Activated CD4-positive, alpha-beta T cell treated with anti-CD3 and anti-CD28 coated beads, Interleukin-2, amount 50 U/mL, for 48 hours (primary cell): Measurements from ENCODE around the gene LDHAL6B.
"Not testable (repeated sequence)": the region's sequence is repeated elsewhere in the genome, so short reads cannot be mapped to it uniquely, and the experiment has no call there.

ENCODE experiments used
- DNase-seq, 2 experiments: peaks; one replicate each; pipeline ENCODE4 v3.0.0-alpha.2; 2020

LDHAL6B gene

DNA sequence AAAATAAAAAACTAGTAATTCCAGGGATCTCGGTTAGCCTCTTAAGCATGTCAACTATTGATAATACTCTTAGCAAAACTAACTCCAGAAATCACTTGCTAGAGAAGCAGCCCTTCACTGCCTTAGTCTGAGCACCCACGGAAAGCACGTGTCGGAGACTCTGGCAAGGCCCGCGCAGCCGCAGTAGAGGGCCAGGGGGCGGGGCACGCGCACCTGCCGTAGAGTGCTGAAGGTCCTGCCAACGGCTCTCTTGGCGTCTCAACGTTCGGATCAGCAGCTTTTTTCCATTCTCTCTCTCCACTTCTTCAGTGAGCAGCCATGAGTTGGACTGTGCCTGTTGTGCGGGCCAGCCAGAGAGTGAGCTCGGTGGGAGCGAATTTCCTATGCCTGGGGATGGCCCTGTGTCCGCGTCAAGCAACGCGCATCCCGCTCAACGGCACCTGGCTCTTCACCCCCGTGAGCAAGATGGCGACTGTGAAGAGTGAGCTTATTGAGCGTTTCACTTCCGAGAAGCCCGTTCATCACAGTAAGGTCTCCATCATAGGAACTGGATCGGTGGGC is at the start of gene LDHAL6B:
LDHAL6B (plus strand) TSS at position 221 of the 561 bp plus-strand sequence; CDS start at position 319, 98 bp downstream.
- DNase-seq = no peak

DNA sequence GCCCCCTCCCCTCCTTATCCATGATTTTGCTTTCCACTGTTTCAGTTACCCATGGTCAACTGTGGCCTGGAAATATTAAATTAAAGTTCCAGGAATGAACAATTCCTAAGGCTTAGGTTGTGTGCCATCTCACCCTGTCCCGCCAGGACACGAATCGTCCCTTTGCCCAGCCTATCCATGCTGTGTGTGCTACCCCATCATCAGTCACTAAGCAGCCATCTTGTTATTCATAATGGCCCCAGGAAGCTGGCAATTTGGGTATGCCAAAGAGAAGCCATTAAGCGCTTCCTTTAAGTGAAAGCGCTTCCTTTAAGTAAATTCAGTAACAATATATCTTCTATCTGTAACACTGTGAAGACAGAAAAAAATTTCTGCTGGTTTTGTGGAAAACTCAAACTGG is 49.2 kb upstream of the LDHAL6B start:
- DNase-seq = no peak

DNA sequence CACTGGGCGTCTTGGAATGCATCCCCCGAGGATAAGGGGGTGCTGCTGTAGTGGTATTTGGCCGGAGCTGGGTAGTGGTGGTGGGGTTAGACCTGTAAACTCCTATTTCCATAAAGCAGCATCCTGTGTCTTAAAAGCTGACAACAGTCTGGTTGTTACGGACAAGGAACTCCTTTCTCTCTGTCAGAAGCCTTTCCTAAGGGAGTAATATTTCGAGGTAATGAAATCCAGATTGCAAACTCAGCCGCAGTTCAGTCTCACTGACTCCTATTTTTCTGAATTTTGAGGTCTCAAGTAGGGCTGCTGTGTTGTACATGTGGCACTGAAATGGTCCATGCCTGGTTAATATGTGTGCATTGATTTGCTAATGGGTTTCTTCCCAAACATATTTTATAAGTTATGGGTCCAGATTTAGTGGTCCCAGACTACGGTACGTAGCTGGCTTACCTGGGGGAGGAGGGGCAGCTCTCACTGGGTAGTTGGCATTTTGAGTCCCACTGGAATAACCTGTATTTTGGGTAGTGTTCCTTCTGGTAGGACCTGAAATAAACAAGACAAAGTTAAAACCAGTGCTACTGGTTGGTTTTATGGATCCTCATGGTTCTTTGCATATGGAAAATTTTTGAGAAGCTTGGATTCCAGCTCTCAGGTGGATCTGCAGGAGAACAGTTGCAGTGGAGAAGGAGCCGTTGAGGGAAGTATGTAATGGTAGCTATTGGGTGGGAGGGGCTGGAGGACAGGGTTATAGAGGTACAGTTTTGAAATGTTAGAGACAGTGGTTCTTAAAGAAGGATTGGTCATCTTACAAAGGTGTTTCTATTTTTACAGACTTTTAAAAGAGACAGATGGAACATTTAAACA is 48.6 kb upstream of the LDHAL6B start:
- DNase-seq = no peak

DNA sequence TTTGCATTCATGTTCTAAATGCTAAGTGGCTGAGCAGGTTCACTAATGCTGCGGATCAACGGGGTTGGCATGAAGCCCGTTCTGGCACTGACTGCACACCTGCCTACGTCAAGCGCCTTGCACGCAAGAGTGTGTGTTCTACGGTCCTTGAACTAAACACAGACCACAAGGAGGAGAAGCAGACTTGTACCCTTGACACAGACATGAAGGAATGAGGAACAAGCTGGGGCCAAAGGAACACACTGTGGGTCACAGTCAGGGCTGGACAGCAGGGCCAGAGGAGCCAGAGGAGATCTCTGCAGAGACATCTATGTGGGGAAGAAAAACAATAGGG is 48.0 kb upstream of the LDHAL6B start:
- DNase-seq = no peak

DNA sequence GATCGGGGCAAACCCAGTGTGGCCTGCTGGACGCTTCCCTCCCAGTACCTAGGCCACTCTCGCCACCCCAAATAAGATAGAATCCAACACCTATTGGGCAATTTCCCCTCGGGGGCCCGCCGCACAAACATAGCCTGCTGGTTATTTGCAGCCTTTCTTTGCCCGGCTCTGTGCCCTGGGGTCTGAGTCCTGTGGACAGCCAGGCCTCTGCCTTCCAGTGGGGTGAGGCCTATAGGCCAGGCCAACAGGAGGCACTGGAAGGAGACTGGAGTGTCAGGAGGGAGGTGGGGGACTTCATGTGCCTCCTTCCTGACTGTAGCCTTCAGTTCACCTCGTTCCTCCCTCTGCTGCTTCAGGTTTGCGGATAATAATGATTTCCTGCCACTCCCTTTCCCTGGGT is 47.4 kb upstream of the LDHAL6B start:
- DNase-seq = no peak

DNA sequence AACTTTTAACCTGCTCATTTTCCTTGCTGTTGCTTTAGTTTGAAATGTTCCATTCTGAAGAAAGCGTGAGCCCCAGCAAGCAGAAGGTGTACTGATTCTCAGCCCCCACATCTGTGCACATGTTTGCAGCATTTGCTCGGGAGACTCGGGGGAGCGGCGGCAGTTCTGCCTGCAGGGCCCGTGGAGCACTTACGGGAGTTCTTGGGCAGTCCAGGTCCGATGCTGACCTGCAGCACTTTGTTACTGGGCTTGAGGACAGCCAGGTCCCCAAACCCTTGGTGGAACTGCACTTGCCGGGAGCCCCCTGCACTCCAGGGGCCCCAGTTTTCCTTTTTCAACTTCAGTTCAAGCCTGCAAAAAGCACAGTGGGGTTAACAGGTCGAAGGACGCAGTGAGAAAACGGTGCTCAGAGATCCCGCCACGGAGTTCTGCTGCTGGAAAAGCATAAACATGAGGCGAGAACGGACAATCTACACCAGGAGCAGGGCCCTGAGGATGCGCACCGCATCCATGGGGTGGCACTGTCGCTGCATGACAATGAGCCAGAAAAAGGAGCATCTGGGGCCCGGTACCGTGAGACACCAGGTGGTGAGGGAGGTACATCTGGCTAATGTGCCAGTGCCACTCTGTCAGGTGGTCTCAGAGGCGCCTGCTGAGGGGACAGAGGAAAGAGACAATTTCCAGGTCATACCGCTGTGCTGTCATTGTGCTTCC is 45.6 kb upstream of the LDHAL6B start:
- DNase-seq = peak; percentile 15 to 29

DNA sequence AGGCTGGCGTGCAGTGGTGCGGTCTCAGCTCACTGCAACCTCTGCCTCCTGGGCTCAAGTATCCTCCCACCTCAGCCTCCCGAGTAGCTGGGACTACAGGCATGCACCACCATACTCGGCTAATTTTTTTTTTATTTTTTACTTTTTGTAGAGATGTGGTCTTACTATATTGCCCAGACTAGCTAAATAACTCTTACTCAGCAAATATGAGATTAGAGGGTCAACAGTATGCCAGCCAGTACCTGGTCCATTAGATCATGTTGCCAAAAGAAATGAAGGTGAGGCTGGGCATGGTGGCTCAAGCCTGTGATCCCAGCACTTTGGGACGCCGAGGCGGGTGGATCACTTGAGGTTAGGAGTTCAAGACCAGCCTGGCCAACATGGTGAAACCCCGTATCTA is 44.6 kb upstream of the LDHAL6B start:
- not testable (repeated sequence) for DNase-seq

DNA sequence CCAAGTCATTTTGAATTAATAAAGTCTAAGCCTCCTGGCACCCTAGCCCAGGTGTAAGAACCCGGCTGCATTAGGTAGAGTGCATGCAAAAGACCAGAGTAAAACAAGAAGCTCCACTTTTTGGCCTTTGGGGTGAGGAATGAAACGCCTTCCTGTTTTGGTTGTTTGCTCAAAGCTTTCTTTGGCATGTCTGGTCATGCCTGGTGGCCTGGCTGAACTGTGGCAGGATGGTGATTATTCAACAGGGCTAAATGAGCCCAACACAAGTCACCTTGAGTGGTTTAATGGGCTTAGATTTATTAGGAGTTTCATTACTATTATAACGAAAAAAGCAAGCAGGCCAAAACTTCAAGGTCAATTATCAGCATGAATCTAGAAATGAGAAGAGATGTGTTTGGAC is 40.9 kb upstream of the LDHAL6B start:
- no peak for DNase-seq

DNA sequence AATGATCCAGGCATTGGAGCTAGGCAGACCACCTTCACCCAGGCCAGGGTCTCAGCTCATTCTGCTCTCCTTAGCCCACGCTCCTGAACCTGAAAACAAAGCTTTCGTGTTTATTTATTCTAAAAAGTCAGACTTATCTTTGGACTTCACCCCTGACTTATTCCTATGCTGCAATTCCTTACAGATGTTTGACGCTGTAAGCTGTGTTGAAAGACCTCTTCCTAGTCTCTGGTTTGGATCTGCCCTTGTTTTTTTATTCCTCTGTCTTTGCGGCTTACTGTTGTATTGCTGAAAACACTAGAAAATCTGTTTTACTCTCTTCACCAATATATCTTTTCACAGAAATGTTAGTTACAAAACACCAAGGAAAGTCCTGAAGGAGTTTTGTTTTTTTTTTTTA is 40.5 kb upstream of the LDHAL6B start:
- DNase-seq = no peak

DNA sequence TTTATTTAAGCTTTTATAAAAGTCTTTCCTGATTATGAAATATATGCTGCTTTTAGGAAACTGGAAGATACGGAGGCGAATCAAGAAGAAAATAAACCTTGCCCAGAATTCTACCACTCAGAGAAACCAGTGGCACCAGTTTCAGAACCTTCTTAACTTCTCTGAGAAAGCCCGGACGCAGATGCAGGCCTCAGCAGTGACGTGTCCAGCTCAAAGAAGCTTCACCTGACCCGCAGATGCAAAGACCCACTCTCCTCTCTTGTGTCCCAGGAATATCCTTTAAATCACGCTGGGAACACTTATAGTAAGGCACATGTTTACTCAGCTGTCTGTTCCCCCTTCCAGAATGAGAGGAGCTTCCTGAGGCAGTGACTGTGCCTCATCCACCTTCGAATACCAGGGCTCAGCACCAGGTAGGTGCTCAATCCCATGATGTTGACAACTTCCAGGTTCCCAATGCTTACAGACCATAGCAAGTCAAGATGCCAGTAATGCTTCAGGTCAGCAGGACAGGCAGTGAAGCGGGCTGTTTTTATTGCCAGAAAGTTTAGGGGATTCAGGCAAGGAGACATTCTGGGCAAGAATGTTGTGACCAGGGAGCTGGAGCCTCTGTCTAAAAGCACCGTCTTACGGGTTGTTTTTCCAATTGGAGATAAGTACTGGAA is 39.9 kb upstream of the LDHAL6B start:
- DNase-seq = no peak

DNA sequence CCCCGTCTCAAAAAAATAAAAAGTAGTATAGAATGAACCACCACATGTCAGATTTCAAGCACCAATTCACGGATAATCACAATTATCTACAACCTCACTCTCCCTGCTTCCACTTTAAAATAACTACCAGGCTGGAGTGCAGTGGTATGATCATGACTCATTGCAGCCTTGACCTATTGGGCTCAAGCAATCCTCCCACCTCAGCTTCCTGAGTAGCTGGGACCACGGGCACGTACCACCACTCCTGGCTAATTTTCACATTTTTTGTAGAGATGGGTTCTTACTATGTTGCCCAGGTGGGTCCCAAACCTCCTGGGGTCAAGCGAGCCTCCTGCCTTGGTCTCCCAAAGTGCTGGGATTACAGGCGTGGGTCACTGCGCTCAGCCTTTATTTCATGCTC is 38.1 kb upstream of the LDHAL6B start:
- DNase-seq = no peak

DNA sequence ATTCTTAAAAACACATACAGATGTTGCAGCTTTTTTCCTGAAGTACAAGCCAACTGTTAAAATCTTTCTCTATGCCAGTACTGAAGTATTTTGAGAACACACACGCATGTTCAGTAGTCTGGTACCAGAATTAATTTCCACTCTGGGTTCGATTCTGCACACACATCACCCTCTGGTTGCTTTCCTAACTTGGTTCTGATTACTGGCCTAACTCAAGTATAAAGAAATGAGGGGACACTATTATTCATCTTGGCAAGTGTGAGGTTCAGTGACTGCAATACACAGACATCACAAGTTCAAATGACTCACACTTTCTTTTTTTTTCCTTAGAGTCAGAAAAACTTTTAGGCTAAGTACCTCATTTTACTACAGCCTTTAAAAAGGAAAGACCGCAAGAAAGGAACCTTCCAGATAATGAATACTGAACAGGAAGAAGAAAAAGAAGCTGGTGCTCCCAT is 37.4 kb upstream of the LDHAL6B start:
- no peak for DNase-seq

DNA sequence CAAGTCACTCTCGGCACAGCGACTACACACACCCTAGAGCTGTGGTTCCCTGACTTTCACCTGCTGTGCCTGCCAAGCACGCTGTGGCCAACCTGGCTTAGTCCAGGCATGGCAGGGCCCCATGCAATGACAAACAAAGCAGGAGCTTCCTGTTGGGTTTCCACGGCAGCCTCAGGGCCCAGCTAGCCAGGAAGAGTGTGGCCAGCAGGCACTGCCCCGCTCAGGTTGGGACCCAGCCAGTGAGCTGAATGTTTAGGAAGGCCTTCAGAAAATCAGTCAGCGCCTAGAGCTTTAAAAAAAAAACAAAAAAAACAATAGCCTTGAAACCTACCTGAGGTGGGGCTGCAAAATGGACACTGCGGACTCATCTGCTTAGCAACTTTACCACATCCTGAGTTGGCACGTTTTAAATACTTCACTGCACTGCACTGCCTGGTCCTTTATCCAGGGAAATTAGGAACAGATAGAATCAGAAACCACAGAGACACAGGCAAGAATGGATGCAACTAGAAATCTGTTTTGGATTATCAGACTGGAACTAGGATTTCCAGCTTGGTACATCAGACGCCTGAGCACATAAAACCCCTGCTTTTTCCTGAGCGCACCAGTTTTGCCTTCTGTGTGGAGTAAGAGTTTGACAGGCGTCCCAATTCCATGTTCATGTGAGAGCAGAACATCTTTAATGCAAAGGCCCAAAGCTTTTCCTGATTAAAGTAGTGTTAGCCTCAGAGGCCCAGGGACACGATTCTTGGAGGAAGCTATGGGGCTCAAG is 36.2 kb upstream of the LDHAL6B start:
- DNase-seq = no peak

DNA sequence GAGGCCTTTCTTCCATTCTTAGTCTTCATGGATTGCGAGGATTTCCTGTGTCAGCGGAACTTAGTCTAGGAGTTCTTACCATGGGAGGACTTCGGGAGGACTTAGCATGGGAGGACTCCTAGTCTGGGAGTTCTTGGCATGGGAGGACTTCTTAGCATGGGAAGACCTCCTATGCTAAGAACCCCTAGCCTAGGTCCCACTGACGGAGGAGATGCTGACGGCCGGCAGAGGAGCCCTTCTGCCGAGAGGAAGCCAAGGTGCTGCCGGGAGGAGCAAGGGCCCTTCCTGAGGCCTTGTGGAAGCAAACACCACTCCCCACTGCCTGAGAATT is 35.6 kb upstream of the LDHAL6B start:
- no peak for DNase-seq

DNA sequence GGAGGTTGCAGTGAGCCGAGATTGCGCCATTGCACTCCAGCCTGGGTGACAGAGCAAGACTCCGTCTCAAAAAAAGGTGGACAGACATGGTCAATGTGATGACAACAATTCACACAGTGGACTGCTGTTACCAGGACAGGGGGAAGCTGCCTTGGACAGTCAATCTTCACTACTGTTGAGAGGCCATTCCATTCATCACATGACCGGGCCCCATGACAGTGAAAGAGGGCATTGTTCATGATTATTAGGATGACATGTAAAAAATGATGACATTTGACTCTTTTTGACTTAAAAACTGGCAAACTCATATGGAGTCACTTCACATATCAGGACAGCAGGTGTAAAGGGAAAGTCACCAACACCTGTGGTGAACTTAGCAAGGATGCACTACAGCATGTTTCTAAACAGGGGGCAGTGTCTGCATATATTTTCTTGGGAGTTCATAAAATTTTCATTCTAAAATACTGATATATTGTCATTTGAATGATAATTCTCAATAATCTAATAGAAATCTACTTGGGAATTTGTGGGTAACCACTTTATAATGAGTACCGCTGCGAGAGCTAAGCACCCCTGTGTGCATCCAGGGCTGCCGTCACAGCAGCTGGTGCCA is 34.2 kb upstream of the LDHAL6B start:
- DNase-seq = no peak

DNA sequence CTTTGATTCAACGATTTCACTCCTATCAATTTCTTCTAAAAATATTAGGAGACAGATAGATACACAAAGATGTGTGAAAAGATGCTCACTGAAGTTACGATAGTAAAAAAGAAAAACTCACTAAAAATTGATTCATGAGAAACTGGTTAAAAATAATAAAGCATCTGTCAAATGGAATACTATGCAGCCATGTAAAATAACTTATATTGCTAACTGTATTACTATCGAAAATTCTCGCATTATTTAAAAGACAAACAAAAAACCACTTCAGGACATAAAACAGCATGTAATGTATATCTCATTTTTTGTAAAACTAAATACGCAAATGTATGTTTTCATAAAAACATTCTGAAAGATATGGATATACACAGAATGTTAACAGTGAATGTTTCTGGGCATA is 33.4 kb upstream of the LDHAL6B start:
- no peak for DNase-seq

DNA sequence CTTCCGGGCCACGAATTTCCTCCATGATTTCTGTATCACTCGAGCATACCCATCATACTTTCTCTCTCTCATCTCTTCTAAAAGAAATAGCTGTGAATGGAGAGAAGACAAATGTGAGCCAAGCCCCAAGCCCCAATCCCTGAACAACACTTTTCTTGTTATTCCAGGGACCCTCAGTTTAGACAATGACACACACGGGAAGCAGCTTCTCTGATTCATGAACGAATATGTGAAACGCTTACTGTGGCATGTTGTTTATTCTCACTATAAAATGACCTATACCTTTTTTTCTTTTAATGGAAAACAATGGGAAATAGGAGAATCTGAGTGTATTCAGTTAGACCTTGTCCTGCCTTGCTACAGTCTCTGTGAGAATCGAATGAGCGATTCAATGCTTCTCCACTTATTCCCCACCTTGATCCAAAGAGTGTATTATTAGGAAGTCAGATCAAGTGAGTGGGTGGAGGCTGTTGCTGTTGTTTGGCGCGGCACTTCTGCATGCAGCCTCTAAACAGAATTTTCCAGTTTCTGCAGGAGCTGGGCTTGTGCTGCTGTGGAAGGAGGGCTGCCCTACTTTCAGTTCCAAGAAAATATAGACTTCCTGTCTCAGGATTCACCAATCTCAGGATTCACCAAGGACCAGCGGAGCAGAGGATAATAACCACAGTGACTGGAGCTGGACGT is 32.4 kb upstream of the LDHAL6B start:
- DNase-seq = no peak

DNA sequence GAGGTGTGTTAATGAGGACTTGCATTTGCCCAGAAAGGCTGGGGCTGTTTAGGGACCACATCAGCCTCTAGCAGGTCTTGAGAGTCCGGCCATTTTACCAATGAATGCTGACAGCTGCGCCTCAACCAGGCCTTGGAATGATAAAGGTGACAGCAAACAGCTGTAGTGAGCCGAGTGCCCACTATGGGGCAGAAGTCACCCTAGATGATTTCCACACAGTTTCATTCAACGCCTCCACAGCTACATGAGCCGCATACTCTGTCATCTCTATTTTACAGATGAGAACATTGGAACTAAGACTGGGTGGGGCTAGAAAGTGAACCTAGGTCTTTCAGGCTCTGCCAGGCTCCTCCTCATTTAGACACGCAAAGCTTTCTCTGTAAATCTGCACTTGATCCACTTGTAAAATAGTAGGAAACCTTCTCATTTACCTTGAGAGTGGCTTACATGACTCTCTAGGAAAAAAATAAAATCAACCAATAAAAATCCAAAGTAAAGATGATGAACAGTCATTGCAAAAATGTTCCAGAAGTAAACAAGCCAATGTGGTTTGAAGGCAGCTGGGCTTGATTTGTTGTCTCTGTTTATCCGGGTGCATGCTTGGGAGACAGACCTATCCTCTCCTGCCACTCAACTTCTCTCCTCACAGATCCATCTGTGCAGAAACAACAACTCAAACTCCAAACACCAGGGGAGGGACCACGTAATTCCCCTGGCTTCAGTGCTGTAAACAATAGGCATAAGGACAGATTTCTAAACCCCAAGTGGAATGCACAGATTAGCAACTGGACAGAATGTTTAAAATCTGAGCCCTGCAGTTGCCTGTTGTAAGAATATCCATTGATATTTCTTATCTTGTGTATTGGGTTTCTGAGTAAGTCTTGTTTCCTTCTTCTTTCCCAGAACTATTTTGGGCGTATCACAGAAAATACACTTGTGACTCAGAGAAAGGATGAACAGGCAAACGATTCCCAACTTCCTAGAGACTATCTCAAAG is 31.5 kb upstream of the LDHAL6B start:
- peak; percentile 51 to 64 for DNase-seq

DNA sequence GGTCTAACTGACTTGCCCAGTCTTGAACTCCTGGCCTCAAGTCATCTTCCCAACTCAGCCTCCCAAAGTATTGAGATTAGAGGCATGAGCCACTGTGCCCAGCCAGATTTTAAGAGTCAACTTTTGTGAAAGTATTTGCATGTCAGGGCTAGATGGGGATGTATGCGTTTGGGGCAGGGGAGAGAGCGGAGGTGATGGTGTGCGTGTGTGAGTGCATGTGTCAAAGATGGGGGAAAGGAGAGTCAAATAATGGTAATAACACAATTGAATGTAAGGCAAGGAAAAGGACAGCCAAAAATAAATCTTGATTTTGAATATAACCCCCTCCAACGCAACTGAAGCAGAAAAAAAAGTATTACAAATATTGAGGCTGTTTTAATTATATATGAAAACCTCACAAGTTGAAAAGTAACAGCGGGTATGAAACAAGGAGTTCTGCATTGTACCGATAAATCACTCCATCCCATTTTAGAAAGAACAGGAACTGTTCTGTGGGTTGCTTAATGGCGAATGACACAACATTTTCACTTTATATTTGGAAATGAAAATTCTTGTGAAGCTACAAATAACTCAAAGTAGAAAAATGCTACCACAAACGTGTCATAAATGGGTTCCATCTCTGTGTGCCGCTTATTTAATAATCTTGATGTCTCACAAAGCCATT is 29.9 kb upstream of the LDHAL6B start:
- DNase-seq = no peak

DNA sequence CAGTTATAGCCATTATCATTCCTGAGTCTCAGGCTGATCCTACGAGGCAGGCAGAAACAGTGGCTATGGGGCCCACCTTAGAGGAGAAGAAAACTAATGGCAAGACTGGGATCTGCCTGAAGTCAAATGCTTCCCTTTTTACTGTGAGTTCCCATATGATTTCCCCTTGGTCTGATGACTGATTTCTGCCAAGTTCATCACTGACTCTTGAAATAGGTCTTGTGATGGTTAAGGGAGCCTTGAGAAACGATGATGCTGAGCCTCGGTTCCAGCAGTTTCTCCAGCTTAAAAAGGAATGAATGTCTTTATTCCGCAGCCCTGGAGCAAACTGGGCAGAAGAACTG is 29.4 kb upstream of the LDHAL6B start:
- DNase-seq = no peak
